Activated T-cell treated with anti-CD3 and anti-CD28 coated beads, Interleukin-2, amount 50 U/mL, for 72 hours (primary cell): ENCODE data around the gene LY6G6F. TPM values are rescaled to one million over a fixed set of nuclear protein-coding genes. Genes with fewer than 3 reads are reported as not detected.

Experiments used
- ATAC-seq, 2 donors: fragments of 150-1000 bp; cut with Tn5 transposase; replicated peaks in 1 of 2; 2 replicates each; pipeline ENCODE4 v1.10.0; 2021; ENCODE audit warnings: moderate library complexity in 2 of 2, mild to moderate bottlenecking in 1 of 2
- DNase-seq, 2 donors: peaks; one replicate each; pipeline ENCODE4 v3.0.0; 2021 to 2022; ENCODE audit warnings: mixed read lengths in 1 of 2
- H3K27ac Mint-ChIP-seq: one replicate; pipeline ENCODE4 v1.8.0; 2022; ENCODE audit warnings: mild to moderate bottlenecking, moderate library complexity, mixed read lengths
- H3K27me3 Mint-ChIP-seq: one replicate; pipeline ENCODE4 v1.8.0; 2022; ENCODE audit warnings: low read depth, mixed read lengths
- H3K36me3 Mint-ChIP-seq, 2 donors: one replicate each; pipeline ENCODE4 v1.8.0; 2022; ENCODE audit warnings: mixed read lengths in 2 of 2, mild to moderate bottlenecking in 1 of 2; ENCODE audit not compliant: insufficient read depth in 2 of 2
- H3K4me1 Mint-ChIP-seq: one replicate; pipeline ENCODE4 v1.8.0; 2022; ENCODE audit warnings: low read depth, mixed read lengths
- H3K4me3 Mint-ChIP-seq, 2 donors: one replicate each; pipeline ENCODE4 v1.8.0; 2022; ENCODE audit warnings: mild to moderate bottlenecking in 2 of 2, mixed read lengths in 2 of 2, moderate library complexity in 2 of 2
- H3K9me3 Mint-ChIP-seq, 2 donors: one replicate each; pipeline ENCODE4 v1.8.0; 2022; ENCODE audit warnings: mixed read lengths in 2 of 2
- total RNA-seq, 2 donors: library from RNA; stranded (reverse); gene quantifications; one replicate each; pipeline ENCODE4 v1.2.3, GENCODE V29; 2022

Gene LY6G6F
- total RNA-seq, 2 donors from 2014 or later, result not detected

GRCh38 chr6:31715022-31715958 is 8.6 kb downstream of the LY6G6F start, which contains the start of gene LY6G6D:
TSS of gene LY6G6D (plus strand) at chr6:31715348. CDS start at chr6:31715356, 8 bp downstream.
- no peaks in the 10 kb centered on the region for H3K9me3 Mint-ChIP-seq
- no peak for ATAC-seq
- DNase-seq, result no peak
- H3K36me3 Mint-ChIP-seq, result no peaks in the 10 kb centered on the region
- H3K27me3 Mint-ChIP-seq, result peaks cover 6% of the 10 kb centered on the region
- no peak within 1 kb of the TSS for H3K27ac Mint-ChIP-seq
- peaks cover 15% of the 10 kb centered on the region for H3K4me1 Mint-ChIP-seq
- no peak within 1 kb of the TSS for H3K4me3 Mint-ChIP-seq

GRCh38 chr6:31717499-31718222 is 11.0 kb downstream of the LY6G6F start:
- no peak for DNase-seq
- peaks cover 11% of the 10 kb centered on the region for H3K4me1 Mint-ChIP-seq
- no peaks in the 10 kb centered on the region for H3K9me3 Mint-ChIP-seq
- no peaks in the 10 kb centered on the region for H3K36me3 Mint-ChIP-seq
- H3K27ac Mint-ChIP-seq, result no peak overlapping the region
- H3K27me3 Mint-ChIP-seq, result peaks cover 6% of the 10 kb centered on the region
- no peak overlapping the region for H3K4me3 Mint-ChIP-seq
- no peak for ATAC-seq

GRCh38 chr6:31718265-31718664 is 11.6 kb downstream of the LY6G6F start:
- H3K9me3 Mint-ChIP-seq, result no peaks in the 10 kb centered on the region
- peaks cover 13% of the 10 kb centered on the region for H3K4me1 Mint-ChIP-seq
- no peak overlapping the region for H3K27ac Mint-ChIP-seq
- ATAC-seq (no peak), DNase-seq (no peak)
- no peak overlapping the region for H3K4me3 Mint-ChIP-seq
- H3K36me3 Mint-ChIP-seq, result no peaks in the 10 kb centered on the region
- peaks cover 6% of the 10 kb centered on the region for H3K27me3 Mint-ChIP-seq

GRCh38 chr6:31719001-31719400 is 12.3 kb downstream of the LY6G6F start:
- Mint-ChIP-seq H3K9me3 (no peaks in the 10 kb centered on the region), H3K4me3 (no peak overlapping the region), H3K36me3 (no peaks in the 10 kb centered on the region), H3K27me3 (peaks cover 3% of the 10 kb centered on the region), H3K4me1 (peaks cover 13% of the 10 kb centered on the region), H3K27ac (no peak overlapping the region)
- ATAC-seq, result no peak
- DNase-seq, result no peak

GRCh38 chr6:31720196-31720770 is 13.6 kb downstream of the LY6G6F start:
- H3K9me3 Mint-ChIP-seq, result no peaks in the 10 kb centered on the region
- H3K27me3 Mint-ChIP-seq, result no peaks in the 10 kb centered on the region
- ATAC-seq (no peak), DNase-seq (no peak)
- no peak overlapping the region for H3K4me3 Mint-ChIP-seq
- no peak overlapping the region for H3K27ac Mint-ChIP-seq
- H3K4me1 Mint-ChIP-seq, result peaks cover 9% of the 10 kb centered on the region
- H3K36me3 Mint-ChIP-seq, result no peaks in the 10 kb centered on the region

GRCh38 chr6:31721351-31722020 is 14.8 kb downstream of the LY6G6F start, which contains the start of gene LY6G6C:
TSS of gene LY6G6C (minus strand) at chr6:31721746. CDS start at chr6:31721679, 67 bp downstream.
- Mint-ChIP-seq H3K4me1 (peaks cover 21% of the 10 kb centered on the region), H3K9me3 (no peaks in the 10 kb centered on the region), H3K27me3 (no peaks in the 10 kb centered on the region), H3K4me3 (no peak within 1 kb of the TSS), H3K36me3 (peaks cover 0 to 2% of the 10 kb centered on the region in 2 donors), H3K27ac (no peak within 1 kb of the TSS)
- DNase-seq (no peak), ATAC-seq (no peak)

GRCh38 chr6:31722173-31722572 is 15.5 kb downstream of the LY6G6F start:
- H3K27me3 Mint-ChIP-seq, result no peaks in the 10 kb centered on the region
- no peak overlapping the region for H3K4me3 Mint-ChIP-seq
- H3K36me3 Mint-ChIP-seq, result peaks cover 0 to 2% of the 10 kb centered on the region in 2 donors
- DNase-seq, result no peak
- no peak overlapping the region for H3K27ac Mint-ChIP-seq
- H3K4me1 Mint-ChIP-seq, result peaks cover 28% of the 10 kb centered on the region
- no peak for ATAC-seq
- H3K9me3 Mint-ChIP-seq, result no peaks in the 10 kb centered on the region

- Mint-ChIP-seq H3K36me3 (peaks cover 0 to 2% of the 10 kb centered on the region in 2 donors), H3K27me3 (no peaks in the 10 kb centered on the region), H3K27ac (no peak within 1 kb of the TSS), H3K9me3 (no peaks in the 10 kb centered on the region), H3K4me3 (no peak within 1 kb of the TSS), H3K4me1 (peaks cover 37% of the 10 kb centered on the region)
- ATAC-seq (no peak), DNase-seq (no peak)
Observed at GRCh38 chr6:31723245-31723979, 16.7 kb downstream of the LY6G6F start, which contains the start of gene MPIG6B. TSS of gene MPIG6B (plus strand) at chr6:31723373. CDS start at chr6:31723384, 11 bp downstream.

GRCh38 chr6:31723980-31724691 is 17.5 kb downstream of the LY6G6F start:
- ATAC-seq (no peak), DNase-seq (no peak)
- Mint-ChIP-seq H3K9me3 (no peaks in the 10 kb centered on the region), H3K36me3 (peaks cover 0 to 2% of the 10 kb centered on the region in 2 donors), H3K4me1 (peaks cover 44% of the 10 kb centered on the region), H3K27ac (no peak overlapping the region), H3K4me3 (no peak overlapping the region), H3K27me3 (no peaks in the 10 kb centered on the region)

GRCh38 chr6:31725502-31726350 is 19.1 kb downstream of the LY6G6F start:
- no peak for DNase-seq
- Mint-ChIP-seq H3K9me3 (no peaks in the 10 kb centered on the region), H3K4me1 (peaks cover 56% of the 10 kb centered on the region), H3K27me3 (no peaks in the 10 kb centered on the region), H3K27ac (no peak overlapping the region), H3K36me3 (peaks cover 0 to 5% of the 10 kb centered on the region in 2 donors), H3K4me3 (no peak overlapping the region)
- ATAC-seq, result peak in 1 of 2 donors; percentile 12
